Spleen (tissue), 11 donors: ENCODE data around the gene ZNF319. TPM values are rescaled to one million over a fixed set of nuclear protein-coding genes. Genes with fewer than 3 reads are reported as not detected.

ENCODE experiments used
- DNase-seq: peaks from one replicate; pipeline ENCODE4 v3.0.0-alpha.2; 2020
- H3K27ac ChIP-seq, 8 donors: fragments of 200-600 bp; sonication (generic) in 7 of 8; 1 replicate in 4 of 8; 2 replicates in 4 of 8; pipeline versions ENCODE4 v1.5.0 to v1.8.0; 2016 to 2021; ENCODE audit warnings: inconsistent platforms in 4 of 8, mild to moderate bottlenecking in 4 of 8, moderate library complexity in 1 of 8
- H3K27me3 ChIP-seq, 7 donors: fragments of 200-600 bp; sonication (generic) in 6 of 7; replicated peaks in 1 of 7; 1 replicate in 4 of 7; 2 replicates in 3 of 7; pipeline versions ENCODE4 v1.5.0 to v1.8.0; 2016 to 2021; ENCODE audit warnings: inconsistent platforms in 3 of 7, mild to moderate bottlenecking in 1 of 7
- H3K36me3 ChIP-seq, 6 donors: fragments of 200-600 bp; sonication (generic) in 5 of 6; 1 replicate in 4 of 6; 2 replicates in 2 of 6; pipeline versions ENCODE4 v1.5.0 to v1.8.0; 2016 to 2021; ENCODE audit warnings: inconsistent platforms in 2 of 6
- H3K4me1 ChIP-seq, 6 donors: fragments of 200-600 bp; sonication (generic) in 5 of 6; 1 replicate in 3 of 6; 2 replicates in 3 of 6; pipeline versions ENCODE4 v1.5.0 to v1.8.0; 2016 to 2021; ENCODE audit warnings: inconsistent platforms in 3 of 6
- H3K4me3 ChIP-seq, 8 donors: fragments of 200-600 bp; sonication (generic) in 7 of 8; 1 replicate in 4 of 8; 2 replicates in 4 of 8; pipeline versions ENCODE4 v1.5.0 to v1.8.0; 2016 to 2021; ENCODE audit warnings: inconsistent platforms in 4 of 8, mild to moderate bottlenecking in 4 of 8, moderate library complexity in 2 of 8
- H3K9me3 ChIP-seq, 8 donors: fragments of 200-600 bp; sonication (generic) in 7 of 8; 1 replicate in 4 of 8; 2 replicates in 4 of 8; pipeline versions ENCODE4 v1.5.0 to v1.8.0; 2016 to 2021; ENCODE audit warnings: inconsistent platforms in 4 of 8
- POLR2A ChIP-seq, 3 donors: fragments of 450-650 bp; IDR thresholded peaks; one replicate each; pipeline ENCODE4 v1.5.1; 2017; ENCODE audit warnings: antibody characterized with exemption in 3 of 3, mild to moderate bottlenecking in 1 of 3
- POLR2AphosphoS5 ChIP-seq, 3 donors: sonication (generic); formaldehyde crosslinking; IDR thresholded peaks; one replicate each; pipeline ENCODE4 v1.5.1; 2017; ENCODE audit warnings: antibody characterized with exemption in 3 of 3
- WGBS, 5 donors: extraction: QIAGEN DNeasy Blood & Tissue Kit in 3 of 5; methylation state at CpG; one replicate each; pipeline versions ENCODE4 v1.1.5 to v1.1.7; 2013 to 2018; 5-methylcytosine and 5-hydroxymethylcytosine counted together
- intact Hi-C: fragments of 100-400 bp; cut with DNase I; formaldehyde crosslinking; loops from one replicate; pipeline ENCODE4 v1.15.0; 2023; ENCODE audit warnings: low total_unique reads
- polyA plus RNA-seq, 3 donors: library from polyadenylated mRNA; stranded (reverse); fragments of 200-250 nt; gene quantifications; one replicate each; pipeline ENCODE4 v1.2.1, GENCODE V29; 2013
- total RNA-seq, 7 donors: library from RNA; depleted of rRNA in 3 of 7; stranded (reverse); fragments of >200 nt in 3 of 7; fragmentation: NEBNext Ultra II Directional in 4 of 7; extraction: Animal tissue kit (Norgen Biotek cat#: 25700) in 4 of 7; gene quantifications; one replicate each; pipeline versions ENCODE4 v1.1.0 to v1.2.1, GENCODE V29; 2016 to 2021
- TF ChIP-seq, protein P1 (sequence below), 11 experiments: fragments of 200-600 bp in 7 of 11; fragments of 450-650 bp in 4 of 11; sonication (generic) in 4 of 11; IDR thresholded peaks in 8 of 11; conservative IDR thresholded peaks in 3 of 11; 1 replicate in 7 of 11; 2 replicates in 4 of 11; pipeline versions ENCODE4 v1.4.0 to v1.8.0; 2016 to 2021; ENCODE audit warnings: antibody characterized with exemption in 11 of 11, inconsistent platforms in 4 of 11, mild to moderate bottlenecking in 1 of 11
- donor health status: healthy with polysubstance abuse.
- donor health status: DM: no; HTN: no; CAD: no; lungs with moderate emphysema.
- donor health status: DM: no; HTN: no; CAD: no.
- donor health status: Bipolar disorder and iron deficiency.
- donor health status: healthy.
- donor health status: DM: no; HTN: no; CAD: no.
- donor health status: DM: yes; HTN: yes; CAD: no.

The ZNF319 gene
- total and polyA plus RNA-seq, 10 donors = 3.0 to 23.4 (median 16.1) TPM

DNA sequence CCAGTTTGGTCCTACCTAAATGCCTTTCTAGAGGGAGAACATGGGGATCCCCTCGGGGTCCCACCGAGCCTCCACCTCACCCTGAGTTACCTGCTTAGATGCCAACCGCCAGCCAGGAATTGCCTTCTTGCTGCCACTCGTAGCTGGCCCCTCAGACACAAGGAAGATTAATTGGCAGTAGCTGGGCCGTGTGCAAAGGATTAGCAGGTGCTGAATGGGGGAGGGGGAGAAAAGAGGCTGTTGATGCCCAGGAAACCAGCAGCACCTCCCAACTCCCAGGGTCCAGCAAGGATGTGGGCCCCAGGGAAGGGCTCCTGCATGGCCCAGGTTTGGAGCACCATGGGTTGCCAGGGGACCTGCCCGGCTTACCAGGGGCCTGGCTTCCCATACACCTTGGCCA is 29.5 kb downstream of the ZNF319 start, which contains the start of gene CNGB1:
Gene CNGB1 (minus strand): TSS at position 159 of the 400 bp plus-strand sequence. CDS start 3,842 bp downstream, outside the sequence.
- Histone ChIP-seq H3K27ac (no peak within 1 kb of the TSS), H3K4me1 (no peaks in the 10 kb centered on the region), H3K27me3 (no peaks in the 10 kb centered on the region), H3K9me3 (no peaks in the 10 kb centered on the region), H3K4me3 (no peak within 1 kb of the TSS), H3K36me3 (no peaks in the 10 kb centered on the region)
- no peak for DNase-seq
- 59 to 85% (median 76%) methylated on average over 5 to 6 of the region's 6 CpGs for WGBS, 5 donors
- TF ChIP-seq POLR2A (IDR thresholded peaks at IDR 0.05) = no peak
- TF ChIP-seq POLR2AphosphoS5 (IDR thresholded peaks at IDR 0.05) = no peak
- TF ChIP-seq, protein P1, sequence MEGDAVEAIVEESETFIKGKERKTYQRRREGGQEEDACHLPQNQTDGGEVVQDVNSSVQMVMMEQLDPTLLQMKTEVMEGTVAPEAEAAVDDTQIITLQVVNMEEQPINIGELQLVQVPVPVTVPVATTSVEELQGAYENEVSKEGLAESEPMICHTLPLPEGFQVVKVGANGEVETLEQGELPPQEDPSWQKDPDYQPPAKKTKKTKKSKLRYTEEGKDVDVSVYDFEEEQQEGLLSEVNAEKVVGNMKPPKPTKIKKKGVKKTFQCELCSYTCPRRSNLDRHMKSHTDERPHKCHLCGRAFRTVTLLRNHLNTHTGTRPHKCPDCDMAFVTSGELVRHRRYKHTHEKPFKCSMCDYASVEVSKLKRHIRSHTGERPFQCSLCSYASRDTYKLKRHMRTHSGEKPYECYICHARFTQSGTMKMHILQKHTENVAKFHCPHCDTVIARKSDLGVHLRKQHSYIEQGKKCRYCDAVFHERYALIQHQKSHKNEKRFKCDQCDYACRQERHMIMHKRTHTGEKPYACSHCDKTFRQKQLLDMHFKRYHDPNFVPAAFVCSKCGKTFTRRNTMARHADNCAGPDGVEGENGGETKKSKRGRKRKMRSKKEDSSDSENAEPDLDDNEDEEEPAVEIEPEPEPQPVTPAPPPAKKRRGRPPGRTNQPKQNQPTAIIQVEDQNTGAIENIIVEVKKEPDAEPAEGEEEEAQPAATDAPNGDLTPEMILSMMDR (IDR thresholded peaks at IDR 0.05 in 8 of 11, conservative IDR thresholded peaks at IDR 0.05 in 3 of 11) = no peak
- intact Hi-C loops = no loop called here

DNA sequence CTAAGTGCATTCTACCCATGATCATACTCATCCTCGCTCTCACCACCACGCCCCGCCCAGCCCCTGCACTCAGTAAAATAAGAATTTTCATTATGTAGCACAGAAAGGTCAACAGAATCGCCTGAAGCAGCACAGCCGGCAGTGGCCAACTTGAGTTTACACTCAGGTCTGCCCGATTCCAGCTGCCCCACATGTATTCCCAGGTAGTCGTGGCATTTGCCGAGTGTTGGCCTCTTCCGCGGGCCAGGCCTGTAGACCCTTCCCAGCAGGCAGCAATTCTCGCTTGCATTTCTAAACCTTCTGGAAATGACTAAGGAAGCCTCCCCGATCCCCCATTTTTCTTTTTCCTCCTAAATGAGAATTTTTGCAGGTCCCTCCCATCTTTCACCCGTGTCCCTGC is 30.2 kb downstream of the ZNF319 start:
- H3K27ac ChIP-seq = no peak overlapping the region
- WGBS, 5 donors = 74 to 82% (median 80%) methylated on average over 13 of the region's 13 CpGs
- no peaks in the 10 kb centered on the region for H3K9me3 ChIP-seq
- no peak for DNase-seq
- intact Hi-C loops = no loop called here
- H3K4me1 ChIP-seq = no peaks in the 10 kb centered on the region
- no peaks in the 10 kb centered on the region for H3K36me3 ChIP-seq
- TF ChIP-seq, protein P1 (IDR thresholded peaks at IDR 0.05 in 8 of 11, conservative IDR thresholded peaks at IDR 0.05 in 3 of 11) = no peak
- TF ChIP-seq POLR2A (IDR thresholded peaks at IDR 0.05) (no peak), POLR2AphosphoS5 (IDR thresholded peaks at IDR 0.05) (no peak)
- H3K4me3 ChIP-seq = no peak overlapping the region
- H3K27me3 ChIP-seq = no peaks in the 10 kb centered on the region

DNA sequence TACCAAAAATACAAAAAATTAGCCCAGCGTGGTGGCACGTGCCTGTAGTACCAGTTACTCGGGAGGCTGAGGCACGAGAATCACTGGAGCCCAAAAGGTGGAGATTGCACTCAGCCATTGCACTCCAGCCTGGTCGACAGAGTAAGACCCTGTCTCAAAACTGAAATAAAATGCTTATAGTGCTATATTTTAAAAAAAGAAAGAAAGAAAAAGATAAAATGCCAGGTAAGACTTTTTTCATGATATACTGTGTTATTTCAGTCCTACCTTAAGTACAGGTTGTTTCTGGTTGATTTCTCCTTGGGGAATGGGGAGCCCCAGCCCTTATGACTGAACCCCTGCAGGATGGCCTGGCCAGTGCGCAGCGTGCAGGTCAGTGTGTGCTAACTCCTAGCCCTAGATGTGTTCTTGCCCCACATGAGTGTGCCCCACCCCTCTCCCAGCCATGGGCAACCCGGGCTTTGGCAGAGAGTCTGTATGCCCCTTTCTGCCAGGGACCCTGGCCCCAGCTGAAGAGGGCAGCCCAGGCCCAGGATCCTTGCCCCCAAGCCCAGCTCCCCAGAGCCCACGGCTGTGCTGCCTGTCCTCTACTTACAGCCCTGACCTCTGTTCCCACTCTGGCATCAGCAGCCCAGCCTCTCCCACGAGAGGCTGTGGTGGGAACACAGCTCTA is 30.9 kb downstream of the ZNF319 start:
- Histone ChIP-seq H3K9me3 (no peaks in the 10 kb centered on the region), H3K4me3 (no peak overlapping the region), H3K4me1 (no peaks in the 10 kb centered on the region), H3K27ac (no peak overlapping the region), H3K36me3 (no peaks in the 10 kb centered on the region), H3K27me3 (no peaks in the 10 kb centered on the region)
- 77 to 88% (median 85%) methylated on average over 9 to 10 of the region's 10 CpGs for WGBS, 5 donors
- intact Hi-C loops = no loop called here
- TF ChIP-seq POLR2A (IDR thresholded peaks at IDR 0.05) (no peak), POLR2AphosphoS5 (IDR thresholded peaks at IDR 0.05) (no peak)
- TF ChIP-seq, protein P1 (IDR thresholded peaks at IDR 0.05 in 8 of 11, conservative IDR thresholded peaks at IDR 0.05 in 3 of 11) = no peak
- no peak for DNase-seq

DNA sequence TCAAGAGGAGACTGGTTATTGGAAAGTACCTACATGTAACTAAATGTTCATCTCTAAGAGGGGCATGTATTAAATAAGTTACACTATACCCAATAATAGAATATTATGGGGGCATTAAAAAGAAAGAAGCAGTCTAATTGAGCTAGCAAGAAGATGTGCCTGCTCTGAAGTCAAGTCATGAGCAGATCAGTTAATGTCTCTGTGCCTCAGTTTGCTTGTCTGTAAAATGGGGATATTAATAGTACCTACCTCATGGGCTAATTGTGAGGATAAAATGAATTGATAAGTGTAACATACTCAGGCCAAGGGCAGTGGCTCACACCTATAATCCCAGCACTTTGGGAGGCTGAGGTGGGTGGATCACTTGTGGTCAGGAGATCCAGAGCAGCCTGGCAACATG is 32.6 kb downstream of the ZNF319 start:
- Histone ChIP-seq H3K4me3 (no peak overlapping the region), H3K36me3 (no peaks in the 10 kb centered on the region), H3K27me3 (no peaks in the 10 kb centered on the region), H3K4me1 (no peaks in the 10 kb centered on the region), H3K9me3 (no peaks in the 10 kb centered on the region), H3K27ac (no peak overlapping the region)
- intact Hi-C loops = no loop called here
- no peak for DNase-seq
- no peak for TF ChIP-seq POLR2AphosphoS5 (IDR thresholded peaks at IDR 0.05)
- no peak for TF ChIP-seq POLR2A (IDR thresholded peaks at IDR 0.05)
- TF ChIP-seq, protein P1 (IDR thresholded peaks at IDR 0.05 in 8 of 11, conservative IDR thresholded peaks at IDR 0.05 in 3 of 11) = no peak
